GM18502 (cell line): ENCODE results near the gene FBN3.

Source experiments
- ATAC-seq: cut with Tn5 transposase; IDR thresholded peaks from one replicate; pipeline ENCODE4 v1.9.1; 2021; ENCODE audit warnings: mild to moderate bottlenecking; ENCODE audit not compliant: unreplicated experiment, poor library complexity

The FBN3 gene

DNA sequence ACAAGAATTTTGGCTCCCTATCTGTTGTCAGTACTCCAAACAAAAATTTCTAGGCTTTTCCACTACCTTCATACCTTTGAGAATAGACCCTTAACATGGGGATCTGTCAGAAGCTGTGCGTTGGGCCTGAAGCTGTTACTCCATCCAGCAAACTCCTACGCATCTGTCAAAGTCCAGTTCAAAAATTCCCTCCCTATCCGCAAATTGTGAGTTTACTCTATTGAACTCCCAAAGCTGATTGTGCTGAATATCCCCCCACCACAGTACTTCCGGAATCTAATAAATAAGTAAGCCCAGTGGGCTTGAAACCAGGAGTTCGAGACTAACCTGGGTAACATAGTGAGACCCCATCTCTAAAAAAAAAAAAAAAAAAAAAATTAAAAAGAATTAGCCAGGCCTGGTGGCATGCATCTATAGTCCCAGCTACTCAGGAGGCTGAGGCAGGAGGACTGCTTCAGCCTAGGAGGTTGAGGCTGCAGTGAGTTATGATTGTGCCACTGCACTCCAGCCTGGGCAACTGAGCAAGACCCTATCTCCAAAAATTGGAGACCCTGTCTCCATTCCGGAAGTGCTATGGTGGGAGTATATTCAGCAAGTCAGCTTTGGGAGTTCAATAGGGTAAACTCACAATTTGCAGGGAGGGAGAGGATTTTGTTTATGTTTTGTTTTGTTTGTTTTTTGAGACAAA lies 930 bp upstream of the FBN3 start:
- ATAC-seq, result no peak

DNA sequence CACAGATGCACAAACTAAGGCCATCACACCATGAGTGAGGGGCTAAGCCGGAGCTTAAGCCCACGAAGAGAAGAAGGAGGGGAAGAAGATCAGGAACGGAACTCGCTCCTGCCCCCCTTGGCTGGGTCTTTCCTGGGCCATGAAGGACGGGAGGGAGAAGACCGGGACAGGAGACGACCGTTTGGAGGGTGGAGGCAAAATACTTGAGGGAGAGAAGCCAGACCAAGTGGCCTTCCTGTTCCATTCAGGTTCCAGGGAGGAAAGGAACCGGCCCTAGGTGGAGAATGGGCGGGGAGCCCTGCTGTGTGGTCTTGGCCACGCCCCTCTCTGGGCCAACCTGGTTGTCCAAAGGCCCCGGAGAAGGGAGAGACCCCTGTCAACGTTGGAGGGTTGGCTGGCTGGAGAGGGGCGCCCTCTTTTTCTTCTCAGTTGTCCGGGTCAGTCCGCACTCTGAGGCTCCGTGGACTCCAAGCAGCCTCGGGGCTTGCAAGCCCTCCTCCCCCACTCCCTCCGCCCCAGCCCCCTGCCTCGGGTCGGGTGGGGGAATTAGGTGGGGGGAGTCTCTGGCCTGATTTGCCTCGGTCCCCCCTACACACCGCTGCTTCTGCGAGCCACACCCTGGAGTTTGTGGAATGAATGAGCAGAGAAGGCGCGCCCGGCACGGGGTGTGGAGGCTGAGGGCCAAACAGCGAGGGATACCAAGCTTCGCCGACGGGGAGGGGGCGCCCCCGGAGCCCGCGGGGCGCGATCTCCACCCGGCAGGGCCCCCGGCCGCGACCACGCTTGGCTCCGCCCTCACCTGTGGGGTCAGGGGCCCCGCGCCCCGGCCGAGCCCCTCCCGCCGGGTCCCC lies 757 bp downstream of the FBN3 start:
- no peak for ATAC-seq

DNA sequence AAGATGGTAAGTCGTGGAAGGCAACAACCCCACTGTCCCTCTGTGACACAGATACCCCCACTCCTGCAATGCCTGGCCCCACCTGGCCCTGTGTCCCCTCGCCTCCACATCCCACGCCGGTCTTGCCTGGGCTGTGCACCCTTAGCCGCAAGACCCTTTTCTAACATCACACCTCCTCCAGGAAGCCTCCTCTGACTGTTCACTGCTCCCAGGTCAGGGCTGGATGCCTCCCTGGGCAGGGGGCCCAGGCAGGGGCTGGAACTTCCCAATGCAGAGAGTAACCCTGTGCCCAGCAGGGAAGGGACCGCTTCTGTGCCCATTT lies 1.3 kb downstream of the FBN3 start:
- ATAC-seq, result no peak

DNA sequence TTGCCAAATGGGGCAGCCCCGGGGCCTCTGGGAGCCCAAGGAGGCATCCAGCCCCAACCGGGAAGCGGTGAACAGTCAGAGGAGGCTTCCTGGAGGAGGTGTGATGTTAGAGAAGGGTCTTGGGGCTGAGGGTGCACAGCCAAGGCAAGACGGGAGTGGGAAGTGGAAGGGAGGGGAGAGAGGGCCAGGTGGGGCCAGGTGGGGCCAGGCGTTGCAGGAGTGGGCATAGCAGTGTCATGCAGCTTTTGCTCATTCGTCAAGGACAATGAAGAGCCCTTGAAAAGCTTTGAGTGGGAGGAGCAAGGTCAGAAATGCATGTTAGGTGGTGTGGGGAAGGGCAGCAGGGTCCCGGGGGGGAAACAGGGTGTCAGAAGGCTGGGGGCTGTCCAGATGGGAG lies 1.8 kb downstream of the FBN3 start:
- no peak for ATAC-seq

DNA sequence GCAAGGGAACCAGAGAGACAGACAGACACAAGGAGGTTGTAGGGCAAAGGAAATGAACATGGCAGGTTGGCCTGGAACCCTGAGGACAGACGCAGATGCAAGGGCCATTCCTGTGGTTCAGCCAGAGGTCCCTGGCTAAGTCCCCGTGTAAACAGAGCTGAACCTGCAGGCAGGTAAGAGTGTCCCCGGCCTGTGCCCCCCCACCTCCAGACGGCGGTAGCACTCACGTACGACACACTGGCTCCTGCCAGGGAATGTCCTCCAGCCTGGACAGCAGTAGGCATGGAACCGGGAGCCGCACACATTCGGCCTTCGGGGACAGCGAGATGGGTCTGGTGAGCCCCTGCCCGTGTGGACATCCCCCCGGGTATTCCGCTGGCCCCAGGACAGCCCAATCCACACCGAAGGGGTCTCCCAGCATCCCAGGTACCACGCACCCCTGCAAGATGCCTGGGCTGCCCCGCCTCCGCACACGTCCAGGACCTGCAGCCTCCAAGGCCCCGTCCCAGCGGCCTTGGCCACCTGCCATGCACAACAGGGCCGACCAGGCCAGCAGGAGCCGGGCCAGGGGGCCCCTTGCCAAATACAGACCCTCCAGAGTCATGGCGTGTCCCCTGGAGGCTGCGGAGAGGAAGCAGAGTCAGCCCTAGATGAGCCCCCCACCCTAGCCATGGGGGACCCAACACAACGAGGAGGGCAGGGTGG lies 2.4 kb downstream of the FBN3 start:
- ATAC-seq, result no peak

DNA sequence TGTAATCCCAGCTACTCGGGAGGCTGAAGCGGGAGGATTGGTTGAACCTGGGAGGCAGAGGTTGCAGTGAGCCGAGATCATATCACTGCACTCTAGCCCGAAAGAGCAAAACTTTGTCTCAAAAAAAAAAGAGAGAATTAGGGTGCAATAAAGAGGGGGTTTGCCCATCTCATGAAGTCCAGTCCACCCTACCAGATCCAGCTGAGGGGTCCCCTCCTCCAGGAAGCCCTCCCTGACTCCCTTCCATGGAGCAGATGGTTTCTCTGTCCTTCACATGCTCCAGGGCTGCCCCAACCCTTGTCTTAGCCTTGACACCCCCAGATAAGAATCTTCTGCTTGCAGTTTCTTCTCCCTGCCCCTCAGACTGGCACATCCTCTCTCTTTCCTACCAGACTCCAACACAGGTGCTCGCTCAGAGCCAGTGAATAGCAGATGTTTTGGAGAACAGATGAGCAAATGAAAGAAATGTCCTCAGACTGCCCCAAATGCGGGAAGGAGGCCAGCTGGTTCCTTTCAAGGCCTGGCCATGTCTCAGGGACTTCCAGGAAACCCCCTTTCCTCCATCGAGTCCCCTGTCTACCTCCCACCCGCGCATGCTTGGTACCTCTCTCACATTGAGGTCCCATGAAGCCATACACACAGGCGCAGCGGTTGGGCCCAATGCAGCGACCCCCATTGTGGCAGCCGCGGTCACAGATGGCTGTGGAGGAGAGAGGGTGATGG lies 5.0 kb downstream of the FBN3 start:
- no peak for ATAC-seq

DNA sequence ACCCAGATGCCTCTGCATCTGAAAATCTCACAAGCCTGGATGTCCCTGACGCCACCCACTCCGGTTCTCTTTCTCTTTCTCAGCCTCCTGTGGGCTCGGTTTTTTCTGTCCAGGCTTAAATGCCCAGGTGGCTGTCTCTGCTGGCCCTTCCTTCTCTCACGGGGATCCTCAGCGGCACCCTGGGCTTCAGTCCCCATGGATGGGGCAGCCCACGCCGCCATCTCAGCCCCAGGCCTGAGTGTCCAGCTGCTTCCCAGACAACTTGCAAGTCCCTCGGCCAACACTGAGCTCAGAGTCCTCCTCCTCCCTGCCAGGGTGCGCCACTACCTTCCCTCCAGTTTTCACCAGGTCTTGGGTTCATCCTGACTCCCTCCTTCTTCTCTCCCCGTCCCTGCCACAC lies 6.4 kb downstream of the FBN3 start:
- no peak for ATAC-seq

DNA sequence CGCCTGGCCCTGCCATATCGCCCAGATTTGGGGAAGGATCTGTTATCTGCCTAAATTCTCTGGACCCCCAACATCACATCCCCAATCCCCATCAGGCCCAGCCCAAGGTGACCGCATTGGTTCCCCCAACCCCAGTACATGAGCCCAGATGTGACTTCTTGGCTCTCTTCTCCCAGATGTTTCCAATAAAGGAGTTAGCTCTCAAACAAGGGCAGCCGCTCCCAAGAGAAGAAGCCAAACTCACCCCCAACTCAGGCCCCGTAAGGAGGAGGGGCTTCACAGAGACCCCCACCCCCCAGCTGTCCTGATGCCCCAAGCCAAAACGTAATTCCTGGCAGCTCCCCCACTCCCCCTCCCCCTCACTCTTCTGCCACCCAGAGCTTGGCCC lies 6.9 kb downstream of the FBN3 start:
- ATAC-seq, result no peak

DNA sequence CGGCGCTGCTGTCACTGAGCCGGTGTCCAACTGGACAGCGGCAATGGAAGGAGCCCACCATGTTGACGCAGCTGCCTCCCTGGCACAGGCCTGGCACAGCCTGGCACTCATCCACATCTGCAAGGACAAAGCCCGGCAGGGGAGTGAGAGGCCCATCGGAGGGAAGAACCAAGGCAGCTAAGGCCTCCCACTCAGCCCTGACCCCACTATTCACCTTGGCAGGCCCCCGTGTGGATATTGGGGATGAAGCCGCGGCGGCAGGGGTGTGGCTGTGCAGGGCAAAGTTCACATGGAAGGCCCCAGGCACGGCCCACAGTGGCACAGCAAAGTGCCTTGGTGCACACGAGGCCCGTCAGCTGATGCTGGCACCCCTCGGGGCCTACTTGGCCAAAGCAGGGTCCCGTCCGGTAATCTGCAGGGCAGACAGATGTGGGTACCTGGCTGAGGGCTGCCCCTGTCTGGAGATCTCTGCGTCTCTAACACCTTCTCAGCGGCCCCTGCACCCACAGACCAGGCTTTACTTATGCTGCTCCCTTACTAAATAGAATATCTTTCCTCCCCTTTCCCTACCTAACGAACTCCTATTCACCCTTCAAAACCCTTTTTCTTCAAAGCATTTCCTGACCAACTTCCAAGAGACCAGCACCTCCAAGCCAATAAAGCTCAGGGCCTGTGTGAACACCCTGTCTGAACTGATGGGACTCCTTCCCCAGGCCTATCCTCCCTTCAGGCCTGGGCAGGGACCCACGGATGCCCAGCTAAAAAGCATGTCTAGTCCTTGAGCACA lies 7.5 kb downstream of the FBN3 start:
- no peak for ATAC-seq

DNA sequence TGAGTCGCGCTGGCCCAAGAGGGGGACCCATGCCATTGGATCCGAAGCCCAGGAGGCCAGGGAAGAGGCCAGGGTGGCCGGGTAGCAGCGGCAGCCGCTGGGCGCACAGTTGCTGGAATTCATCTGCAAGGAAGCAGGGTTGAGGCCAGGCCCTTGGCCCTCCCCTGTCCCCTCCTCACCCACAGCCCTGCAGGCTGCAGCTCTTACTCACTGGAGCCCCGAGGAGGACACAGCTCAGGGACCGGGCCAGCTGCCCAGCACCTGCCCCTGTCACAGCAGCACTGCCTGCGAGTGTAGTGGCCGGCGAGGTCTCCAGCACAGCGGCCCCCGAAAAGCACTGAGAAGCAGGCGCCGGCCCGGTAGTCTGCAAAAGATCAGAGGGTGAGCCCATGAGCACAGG lies 11.2 kb downstream of the FBN3 start:
- ATAC-seq, result no peak

DNA sequence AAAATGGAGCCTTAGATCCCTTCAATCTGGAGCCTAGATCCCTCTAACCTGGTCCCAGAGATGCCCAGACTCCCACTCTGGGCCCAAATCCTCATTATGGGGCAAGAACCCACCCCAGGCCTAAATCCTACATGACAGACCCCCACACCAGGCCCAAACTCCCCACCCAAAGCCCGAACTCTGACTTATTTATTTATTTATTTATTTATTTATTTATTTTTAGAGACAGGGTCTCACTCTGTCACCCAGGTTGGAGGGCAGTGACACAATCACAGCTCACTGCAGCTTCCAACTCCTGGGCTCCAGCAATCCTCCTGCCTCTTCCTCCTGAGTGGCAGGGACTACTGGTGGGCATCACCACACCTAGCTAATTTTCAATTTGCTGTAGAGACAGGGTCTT lies 12.0 kb downstream of the FBN3 start:
- ATAC-seq, result no peak

DNA sequence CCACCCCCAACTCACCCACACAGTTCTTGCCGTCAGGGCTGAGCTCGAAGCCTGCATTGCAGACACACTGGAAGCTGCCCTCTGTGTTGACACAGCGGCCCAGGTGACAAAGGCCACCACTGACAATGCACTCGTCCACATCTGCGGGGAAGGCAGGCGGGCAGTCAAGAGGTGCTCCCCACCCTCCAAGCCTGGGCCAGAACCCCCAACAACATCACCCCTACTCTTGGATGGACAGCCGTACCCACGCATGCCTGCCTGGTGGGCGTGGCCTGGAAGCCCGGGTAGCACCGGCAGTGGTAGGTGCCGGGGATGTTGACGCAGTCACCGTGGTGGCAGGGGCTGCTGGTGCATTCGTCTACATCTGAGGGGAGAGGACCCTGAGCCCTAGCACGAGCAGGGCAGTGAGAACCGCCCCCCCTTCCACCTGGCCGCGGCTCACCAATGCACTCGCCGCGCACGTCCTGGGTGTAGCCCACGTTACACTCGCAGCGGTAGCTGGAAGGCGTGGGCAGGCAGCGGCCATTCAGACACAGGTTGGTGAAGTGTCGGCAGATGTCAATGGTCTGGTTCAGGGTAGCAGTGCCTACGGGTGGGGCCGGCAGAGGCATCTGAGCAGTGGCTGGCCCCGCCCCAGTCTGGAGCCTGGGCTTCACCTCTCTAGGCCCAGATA lies 13.3 kb downstream of the FBN3 start:
- no peak for ATAC-seq

DNA sequence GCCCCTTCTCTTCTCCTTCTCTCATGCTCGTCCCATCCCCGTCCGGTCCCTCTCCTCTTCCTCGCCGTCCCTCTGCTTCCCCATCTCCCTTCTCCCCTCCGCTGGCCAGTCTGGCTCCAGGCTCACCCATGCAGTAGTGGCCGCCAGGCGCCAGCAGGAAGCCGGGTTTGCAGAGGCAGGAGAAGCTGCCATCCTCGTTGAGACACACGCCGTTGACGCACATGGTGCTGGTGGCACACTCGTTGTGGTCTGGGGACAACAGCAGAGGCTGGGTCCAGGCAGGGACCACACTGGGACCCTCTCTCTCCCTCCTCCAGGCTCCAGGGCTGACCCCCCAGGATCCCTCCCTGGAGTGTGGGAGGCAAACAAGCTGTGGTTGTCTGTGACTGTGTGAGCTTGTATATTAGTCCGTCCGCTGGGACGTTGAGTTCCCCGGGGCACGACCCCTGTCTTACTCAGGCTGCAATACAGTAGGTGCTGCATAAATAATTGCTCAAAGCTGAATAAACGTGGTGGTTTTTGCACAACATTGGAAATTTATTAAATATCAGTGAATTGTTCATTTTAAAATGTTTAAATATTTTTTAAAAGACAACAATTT lies 16.4 kb downstream of the FBN3 start:
- no peak for ATAC-seq

DNA sequence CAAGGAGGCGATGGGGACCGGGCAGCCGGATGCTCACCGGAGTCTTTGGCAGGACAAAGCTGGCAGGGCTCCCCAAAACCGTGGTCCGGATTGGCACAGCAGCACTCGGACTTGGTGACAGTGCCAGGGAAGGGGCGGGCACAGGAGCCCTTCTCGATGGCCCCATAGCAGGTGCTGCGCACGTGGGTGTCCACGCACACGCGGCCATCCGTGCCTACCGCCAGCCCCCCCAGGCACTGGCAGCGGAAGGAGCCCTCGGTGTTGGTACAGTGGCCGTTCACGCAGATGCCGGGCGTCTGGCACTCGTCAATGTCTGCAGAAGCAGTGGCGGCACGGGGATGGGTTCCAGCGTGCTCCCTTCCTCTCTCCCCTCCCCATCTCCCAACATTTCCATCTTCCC lies 17.9 kb downstream of the FBN3 start:
- no peak for ATAC-seq

DNA sequence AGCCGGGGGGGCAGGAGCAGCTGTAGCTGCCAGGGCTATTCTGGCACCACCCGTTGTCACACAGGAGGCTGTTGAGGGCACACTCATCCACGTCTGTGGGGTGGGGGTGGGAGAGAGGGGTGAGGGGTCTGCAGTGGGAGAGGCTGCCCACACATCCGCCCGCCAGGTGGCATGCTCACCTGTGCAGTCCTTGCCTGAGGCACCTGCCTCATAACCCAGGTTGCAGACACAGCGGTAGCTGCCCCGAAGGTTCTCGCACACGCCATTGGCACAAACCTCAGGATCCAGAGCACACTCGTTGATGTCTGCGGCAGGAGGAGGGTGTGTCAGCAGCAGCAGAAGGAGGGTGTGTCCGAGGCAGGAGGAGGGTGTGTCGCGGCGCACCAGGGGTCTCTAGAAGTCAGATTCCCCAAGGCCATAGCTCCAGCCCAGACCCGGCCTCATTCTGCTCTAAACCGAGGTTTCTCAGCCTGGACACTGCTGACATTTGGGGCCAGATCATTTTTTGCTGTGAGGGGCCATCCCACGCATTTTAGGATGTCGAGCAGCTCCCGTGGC lies 20.3 kb downstream of the FBN3 start:
- ATAC-seq, result no peak

DNA sequence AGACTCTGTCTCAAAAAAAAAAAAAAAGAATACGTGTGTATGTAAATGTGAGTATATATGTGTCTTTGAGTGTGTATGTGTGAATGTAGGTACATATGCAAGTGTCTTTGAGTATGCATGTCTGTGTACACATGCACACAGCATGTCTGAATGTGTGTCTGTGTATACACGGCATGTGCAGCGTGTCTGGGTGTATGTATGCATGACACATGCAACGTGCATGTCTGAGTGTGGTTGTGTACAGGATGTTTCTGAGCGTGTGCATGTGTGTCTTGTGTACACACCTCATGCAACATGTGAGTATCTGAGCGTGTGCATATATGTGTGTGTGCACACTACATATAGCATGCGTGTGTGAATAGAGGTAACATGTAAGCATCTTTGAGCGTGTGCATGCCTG lies 20.8 kb downstream of the FBN3 start:
- no peak for ATAC-seq

DNA sequence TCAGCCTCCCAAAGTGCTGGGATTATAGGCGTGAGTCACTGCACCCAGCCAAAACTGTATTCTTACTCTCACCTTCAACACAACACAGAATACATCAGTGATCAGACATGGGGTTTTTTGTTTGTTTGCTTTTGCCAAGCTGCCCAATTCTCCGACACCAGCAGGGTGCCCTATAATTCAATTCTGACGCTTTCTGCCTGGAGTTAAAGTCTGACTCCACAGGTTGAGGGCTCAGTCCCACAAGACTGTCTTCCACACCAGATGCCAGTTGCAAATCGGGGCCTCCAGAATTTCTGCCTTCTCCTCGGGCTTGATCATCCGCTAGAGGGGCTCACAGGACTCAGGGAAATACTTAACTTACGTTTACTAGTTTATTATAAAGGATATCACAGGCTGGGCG lies 22.1 kb downstream of the FBN3 start:
- ATAC-seq, result no peak

DNA sequence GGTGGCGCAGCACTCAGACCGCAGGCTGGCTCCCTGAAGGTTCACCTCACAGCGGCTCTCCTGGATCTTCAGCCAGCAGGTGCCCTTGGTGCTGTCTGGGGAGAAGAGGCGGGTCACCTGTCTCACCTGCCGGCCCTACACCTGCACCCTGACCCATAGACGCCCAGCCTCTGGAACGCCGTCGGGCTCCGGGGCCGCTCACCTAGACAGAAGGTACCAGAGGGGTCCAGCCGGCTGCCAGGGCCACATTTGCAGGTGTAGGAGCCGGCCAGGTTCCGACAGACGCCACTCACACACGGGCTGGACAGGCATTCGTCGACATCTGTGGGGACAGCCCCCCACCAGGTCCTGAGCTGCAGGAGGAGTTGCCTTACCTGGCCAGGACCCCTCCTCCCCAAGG lies 22.9 kb downstream of the FBN3 start:
- no peak for ATAC-seq

DNA sequence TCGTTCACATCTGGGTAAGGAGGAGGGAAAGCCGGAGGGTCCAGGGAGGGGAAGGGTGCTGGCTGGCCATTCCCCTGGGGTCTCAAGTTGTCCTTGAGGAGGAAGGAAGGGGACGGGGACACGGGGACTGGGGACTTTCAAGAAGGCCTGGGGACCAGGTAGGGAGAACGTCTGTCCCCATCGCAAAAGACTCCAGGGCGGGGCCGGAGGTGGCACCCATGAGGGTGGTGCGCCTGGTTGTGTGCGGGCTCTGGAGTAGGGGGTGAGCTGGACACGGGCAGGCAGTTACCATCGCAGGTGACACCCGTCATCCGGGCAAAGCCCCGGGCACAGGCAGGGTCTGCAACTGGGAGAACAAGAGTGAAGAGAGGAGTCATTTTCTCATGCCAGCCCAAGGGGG lies 23.4 kb downstream of the FBN3 start:
- no peak for ATAC-seq
